Measurements from ENCODE around the gene ADCY5.
A peak's percentile ranks its signal among the peaks of the same experiment; 100 is the strongest.

Gene ADCY5

GRCh38 chr3:123339302-123339701 lies 109.6 kb downstream of the ADCY5 start:
- DNase-seq = no peak
- in situ Hi-C loops (cut with HindIII; ENCODE audit: low pct_ligation_motif_present, low pct_unique_long_range_greater_than_20kb, low sequenced_read_pairs) = no loop called here

DNA sequence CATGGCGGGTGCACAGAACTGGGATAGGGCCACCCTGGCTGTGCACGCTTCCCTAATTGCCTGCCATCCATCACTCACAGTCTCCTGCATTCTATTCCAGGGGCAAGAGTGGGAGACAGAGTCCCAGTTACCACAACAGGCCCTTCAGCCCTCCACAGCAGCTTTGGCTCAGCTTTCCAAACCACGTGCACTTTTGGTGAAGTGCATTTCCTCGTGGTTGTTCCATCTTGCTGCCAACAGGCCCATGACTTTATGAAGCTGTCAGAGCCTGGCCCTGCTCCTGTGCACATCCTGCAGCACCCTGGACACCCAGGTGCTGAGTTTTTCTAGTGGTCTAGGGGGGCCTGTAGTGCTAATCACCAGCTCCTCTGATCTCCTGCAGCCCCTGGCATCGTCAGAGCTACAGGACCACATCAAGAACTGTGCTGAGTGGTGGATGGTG lies 110.2 kb downstream of the ADCY5 start:
- in situ Hi-C loops (cut with HindIII; ENCODE audit: low pct_ligation_motif_present, low pct_unique_long_range_greater_than_20kb, low sequenced_read_pairs) = no loop called here
- DNase-seq = no peak

- in situ Hi-C loops (cut with HindIII; ENCODE audit: low pct_ligation_motif_present, low pct_unique_long_range_greater_than_20kb, low sequenced_read_pairs) = no loop called here
- DNase-seq = no peak
Observed at GRCh38 chr3:123337948-123338619, 110.8 kb downstream of the ADCY5 start.

- in situ Hi-C loops (cut with HindIII; ENCODE audit: low pct_ligation_motif_present, low pct_unique_long_range_greater_than_20kb, low sequenced_read_pairs) = no loop called here
- DNase-seq = no peak
Observed at GRCh38 chr3:123337226-123337625, 111.7 kb downstream of the ADCY5 start.

DNA sequence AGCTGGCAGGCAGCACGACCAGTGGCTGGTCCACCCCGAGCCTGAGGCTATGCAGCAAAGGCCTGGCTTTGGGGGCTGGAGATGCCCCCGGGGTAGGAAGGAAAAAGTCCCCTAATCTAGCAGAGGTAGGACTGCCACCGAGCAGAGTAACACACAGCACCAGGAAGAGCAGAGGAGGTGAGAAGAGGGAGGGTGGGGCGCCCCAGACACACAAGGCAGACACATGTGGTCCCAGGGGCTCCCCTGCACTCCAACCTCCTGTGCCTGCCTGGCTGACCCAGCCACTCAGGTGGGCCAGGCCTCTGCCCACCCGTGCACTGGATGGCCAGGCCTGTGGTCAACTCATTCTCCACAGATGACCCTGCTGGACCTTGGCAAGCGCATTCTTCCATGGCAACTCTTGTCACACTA lies 112.4 kb downstream of the ADCY5 start:
- in situ Hi-C loops (cut with HindIII; ENCODE audit: low pct_ligation_motif_present, low pct_unique_long_range_greater_than_20kb, low sequenced_read_pairs) = no loop called here
- no peak for DNase-seq

- in situ Hi-C loops (cut with HindIII; ENCODE audit: low pct_ligation_motif_present, low pct_unique_long_range_greater_than_20kb, low sequenced_read_pairs) = no loop called here
- no peak for DNase-seq
Observed at GRCh38 chr3:123336001-123336400, 112.9 kb downstream of the ADCY5 start.

- in situ Hi-C loops (cut with HindIII; ENCODE audit: low pct_ligation_motif_present, low pct_unique_long_range_greater_than_20kb, low sequenced_read_pairs) = no loop called here
- DNase-seq = no peak
Observed at GRCh38 chr3:123335007-123335670, 113.8 kb downstream of the ADCY5 start.

GRCh38 chr3:123334056-123334455 lies 114.8 kb downstream of the ADCY5 start:
- no peak for DNase-seq
- in situ Hi-C loops (cut with HindIII; ENCODE audit: low pct_ligation_motif_present, low pct_unique_long_range_greater_than_20kb, low sequenced_read_pairs) = no loop called here

DNA sequence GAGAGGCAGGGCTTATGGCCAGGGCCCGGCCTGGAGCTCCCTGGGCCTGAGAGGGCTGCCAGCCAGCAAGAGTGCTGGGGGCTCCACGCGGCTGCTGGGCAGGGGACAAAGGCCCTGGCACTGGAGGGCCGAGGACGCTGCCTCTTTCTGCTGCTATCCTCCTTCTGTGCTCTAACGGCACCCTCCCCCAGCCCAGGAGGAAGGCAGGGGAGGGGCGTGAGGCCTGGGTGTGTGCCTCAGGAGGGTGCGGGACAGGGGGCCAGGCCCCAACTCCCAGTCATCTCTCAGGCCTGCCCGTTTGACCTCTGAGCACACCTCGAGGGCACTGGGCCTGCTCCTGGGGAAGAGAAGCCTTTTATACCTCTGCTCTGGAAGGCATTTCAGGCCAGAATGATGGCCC lies 115.5 kb downstream of the ADCY5 start:
- no peak for DNase-seq
- in situ Hi-C loops (cut with HindIII; ENCODE audit: low pct_ligation_motif_present, low pct_unique_long_range_greater_than_20kb, low sequenced_read_pairs) = no loop called here

- DNase-seq = no peak
- in situ Hi-C loops (cut with HindIII; ENCODE audit: low pct_ligation_motif_present, low pct_unique_long_range_greater_than_20kb, low sequenced_read_pairs) = no loop called here
Observed at GRCh38 chr3:123332124-123332641, 116.7 kb downstream of the ADCY5 start.

GRCh38 chr3:123331651-123332050 lies 117.2 kb downstream of the ADCY5 start:
- DNase-seq = no peak
- in situ Hi-C loops (cut with HindIII; ENCODE audit: low pct_ligation_motif_present, low pct_unique_long_range_greater_than_20kb, low sequenced_read_pairs) = no loop called here

DNA sequence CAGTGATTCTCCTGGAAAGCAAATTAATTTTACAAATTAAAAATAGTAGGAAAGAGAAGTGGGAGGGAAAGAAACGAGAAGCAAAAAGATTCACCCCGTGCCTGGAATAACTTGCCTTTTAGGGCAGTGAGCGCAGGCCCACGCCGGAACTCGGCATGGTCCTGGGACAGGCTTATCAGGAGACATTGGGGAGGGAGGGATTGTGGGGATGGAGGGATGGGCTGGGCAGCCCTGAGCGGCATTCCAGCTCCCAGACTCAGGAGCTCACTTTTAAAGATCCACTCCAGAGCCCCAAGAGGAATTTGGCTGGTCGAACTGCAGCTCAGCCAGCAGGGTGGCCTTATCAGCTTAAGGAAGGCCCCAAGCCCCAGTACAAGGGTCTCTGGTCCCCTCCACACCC lies 117.9 kb downstream of the ADCY5 start:
- in situ Hi-C loops (cut with HindIII; ENCODE audit: low pct_ligation_motif_present, low pct_unique_long_range_greater_than_20kb, low sequenced_read_pairs) = no loop called here
- DNase-seq = no peak

- in situ Hi-C loops (cut with HindIII; ENCODE audit: low pct_ligation_motif_present, low pct_unique_long_range_greater_than_20kb, low sequenced_read_pairs) = no loop called here
- no peak for DNase-seq
Observed at GRCh38 chr3:123330441-123330991, 118.4 kb downstream of the ADCY5 start.

DNA sequence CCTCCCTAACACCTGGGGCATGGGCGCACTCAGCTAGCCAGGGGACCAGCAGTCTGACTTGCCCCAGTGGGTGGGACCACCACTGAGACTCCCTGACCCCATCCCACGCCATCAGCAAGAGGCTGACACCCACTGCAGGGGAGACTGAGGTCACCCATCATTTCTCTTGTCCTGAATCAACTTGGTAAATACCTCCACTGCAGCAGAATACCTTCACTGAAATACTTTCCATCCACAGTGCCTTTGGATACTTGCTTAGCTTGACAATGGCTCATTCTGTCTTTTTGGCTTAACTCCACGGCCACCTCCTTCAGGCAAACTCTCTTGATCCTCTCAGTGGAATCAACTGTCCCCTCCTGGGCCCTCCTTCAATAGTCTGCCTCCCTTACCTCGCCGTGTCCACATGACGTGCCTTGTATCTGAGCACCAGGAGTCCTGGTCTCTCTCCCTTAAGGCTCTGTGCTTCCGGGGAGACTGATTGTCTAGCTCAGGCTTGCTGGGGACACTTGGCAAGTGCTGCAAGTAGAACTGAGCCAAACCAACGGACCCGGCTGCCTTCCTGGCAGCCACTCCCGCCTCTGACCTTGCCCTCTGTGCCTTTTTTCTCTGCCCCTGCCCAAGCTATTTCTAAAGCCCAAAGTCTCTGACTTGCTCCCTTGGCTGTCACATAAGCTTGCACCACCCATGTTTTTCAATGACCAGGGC lies 119.1 kb downstream of the ADCY5 start:
- DNase-seq = no peak
- in situ Hi-C loops (cut with HindIII; ENCODE audit: low pct_ligation_motif_present, low pct_unique_long_range_greater_than_20kb, low sequenced_read_pairs) = no loop called here

DNA sequence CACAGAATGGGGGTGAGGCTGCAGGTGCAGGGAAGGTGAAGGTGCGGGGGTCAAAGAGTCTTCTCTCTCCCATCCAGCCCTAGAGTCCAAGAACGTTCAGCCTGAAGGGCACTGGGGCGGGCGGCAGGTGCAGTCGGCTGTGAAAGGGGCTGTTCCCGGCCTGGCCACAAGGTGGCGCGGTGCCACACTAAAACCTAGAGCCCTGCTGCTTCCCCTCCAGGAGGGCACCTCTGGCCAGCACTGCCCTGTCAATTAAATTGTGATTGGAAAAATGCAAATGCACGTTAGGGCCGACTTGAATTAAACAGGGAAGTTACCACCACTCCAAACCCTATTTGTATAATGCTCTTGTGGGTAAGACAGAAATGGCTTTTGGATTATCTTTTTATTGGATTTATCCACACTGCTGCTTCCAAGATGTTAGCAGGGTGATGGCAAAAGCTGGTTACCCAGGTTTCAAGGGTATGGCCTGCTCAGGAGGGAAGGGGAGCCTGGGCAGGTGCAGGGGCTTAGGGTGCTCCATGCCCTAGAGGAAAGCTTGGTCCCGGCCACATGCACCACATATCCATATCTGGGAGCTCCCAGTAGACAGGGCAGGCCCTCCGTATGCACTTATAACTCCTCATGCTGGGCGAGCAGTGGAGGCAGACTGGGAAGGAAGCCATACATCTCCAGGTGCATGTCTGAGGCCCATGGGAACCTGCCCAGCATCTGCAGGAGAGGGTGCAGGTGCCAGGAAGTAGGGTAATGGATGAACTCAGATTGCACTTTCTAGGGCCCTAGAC lies 119.8 kb downstream of the ADCY5 start:
- peak; percentile 56 for DNase-seq
- in situ Hi-C loops (cut with HindIII; ENCODE audit: low pct_ligation_motif_present, low pct_unique_long_range_greater_than_20kb, low sequenced_read_pairs) = no loop called here

DNA sequence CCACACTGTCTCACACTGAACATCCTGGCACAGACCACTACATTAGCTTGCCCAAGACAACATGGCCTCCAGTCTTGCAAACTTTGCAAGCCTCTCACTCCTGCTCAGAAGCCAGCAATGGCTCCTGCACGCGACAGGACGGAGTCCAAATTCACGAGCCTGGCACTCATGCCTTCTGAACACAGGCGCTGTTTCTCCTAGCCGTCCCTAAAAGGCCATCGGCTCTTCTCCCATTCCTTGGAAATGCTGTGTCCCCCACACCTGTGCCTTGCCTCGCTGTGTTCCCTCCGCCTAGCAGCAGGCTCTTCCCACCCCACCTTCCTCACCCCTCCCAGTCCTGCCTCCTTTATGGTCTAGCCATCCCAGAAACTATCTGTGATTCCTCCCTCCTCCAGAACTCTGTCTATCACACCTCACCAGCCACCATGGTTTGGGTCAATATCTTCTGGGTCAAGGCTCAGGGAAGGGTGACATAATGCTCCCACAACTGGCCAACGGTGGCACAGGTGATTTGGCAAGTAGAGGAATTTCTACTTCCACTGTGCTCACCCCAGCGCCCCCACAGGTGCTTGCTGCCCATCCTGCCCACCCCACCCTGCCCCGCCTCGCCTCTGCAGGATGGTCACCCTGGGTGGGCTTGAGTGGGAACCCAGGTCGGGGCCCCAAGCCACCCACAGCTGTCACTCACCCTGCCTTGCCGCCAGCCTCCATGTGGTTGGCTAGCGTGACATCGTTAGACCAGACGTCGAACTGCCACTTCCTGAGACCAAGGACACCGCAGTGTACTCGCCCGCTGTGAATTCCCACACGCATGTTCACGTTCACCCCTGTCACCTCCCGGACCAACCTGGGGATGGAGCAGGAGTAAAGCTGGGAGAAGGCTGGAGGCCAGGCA lies 120.7 kb downstream of the ADCY5 start:
- DNase-seq = no peak
- in situ Hi-C loops (cut with HindIII; ENCODE audit: low pct_ligation_motif_present, low pct_unique_long_range_greater_than_20kb, low sequenced_read_pairs) = no loop called here

GRCh38 chr3:123327480-123327879 lies 121.4 kb downstream of the ADCY5 start:
- in situ Hi-C loops (cut with HindIII; ENCODE audit: low pct_ligation_motif_present, low pct_unique_long_range_greater_than_20kb, low sequenced_read_pairs) = no loop called here

DNA sequence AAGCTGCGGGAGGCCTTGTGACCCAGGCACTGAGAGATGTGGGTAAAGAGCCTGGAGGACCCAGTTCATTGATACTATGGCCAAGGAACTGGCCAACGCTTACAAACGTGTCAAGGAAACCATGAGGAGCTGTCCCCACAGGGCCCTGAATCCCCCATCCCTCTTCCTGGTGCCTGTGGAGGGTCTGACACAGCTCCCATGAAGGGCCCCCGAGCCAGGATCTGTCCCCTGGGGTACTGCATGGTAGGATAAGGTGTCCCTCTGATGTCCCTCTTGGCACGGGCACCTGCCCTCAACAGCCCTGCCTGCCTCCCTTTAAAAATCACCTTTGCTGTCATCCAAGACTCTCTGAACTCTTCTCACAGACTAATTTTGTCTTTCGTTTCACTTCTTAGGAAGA lies 122.4 kb downstream of the ADCY5 start:
- no peak for DNase-seq
- in situ Hi-C loops (cut with HindIII; ENCODE audit: low pct_ligation_motif_present, low pct_unique_long_range_greater_than_20kb, low sequenced_read_pairs) = no loop called here

More at GRCh38 chr3:123327480-123327879, 121.4 kb downstream of the ADCY5 start:
- DNase-seq = no peak
